ENCODE results near the gene KRT75. TPM values are rescaled to one million over a fixed set of nuclear protein-coding genes. Genes with fewer than 3 reads are reported as not detected.
A peak's percentile ranks its signal among the peaks of the same experiment; 100 is the strongest.

Gene KRT75
- total and polyA plus RNA-seq, 2 experiments from 2014 or later: not detected

DNA sequence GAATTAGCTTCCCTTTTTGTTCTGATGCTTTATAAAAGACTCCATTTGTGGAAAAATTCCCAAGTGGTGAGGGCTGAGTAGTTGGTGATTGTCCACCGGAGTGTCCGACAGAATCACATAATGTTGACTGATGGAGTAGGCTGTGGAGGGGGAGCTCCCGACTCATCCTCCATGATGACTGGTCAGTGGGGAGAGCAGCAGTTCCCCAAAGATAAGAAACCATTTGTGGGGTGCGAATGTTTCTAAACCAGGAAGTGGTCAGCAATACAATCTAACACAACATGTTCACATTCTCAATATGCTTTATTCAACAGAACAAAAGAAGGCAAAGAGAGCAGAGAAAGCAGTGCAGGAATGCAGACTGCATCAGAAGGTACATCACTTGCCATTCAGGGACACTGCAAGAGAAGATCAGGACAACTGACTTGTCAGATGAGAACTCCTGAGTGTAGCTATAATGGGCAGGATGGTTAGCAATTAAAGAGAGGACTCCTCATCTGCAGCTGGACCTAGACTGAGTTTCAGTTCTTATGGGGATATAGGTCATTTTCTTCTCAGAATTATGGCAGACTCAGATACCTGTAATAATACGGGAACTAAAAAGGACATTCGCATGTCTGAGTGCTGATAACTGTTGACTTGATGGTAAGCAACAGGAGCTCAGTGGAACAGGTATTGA is 12.3 kb upstream of the KRT75 start:
- no peaks in the 10 kb centered on the region for H4K20me1 ChIP-seq (ENCODE audit: insufficient read depth)
- peaks cover 19% of the 10 kb centered on the region for H3K4me1 ChIP-seq (ENCODE audit: insufficient read depth)
- no peak overlapping the region for H3K4me2 ChIP-seq (ENCODE audit: unreplicated experiment)
- no peaks in the 10 kb centered on the region for H3K36me3 ChIP-seq (ENCODE audit: low read depth)
- no peaks in the 10 kb centered on the region for H3K79me2 ChIP-seq (ENCODE audit: insufficient read depth)
- in situ Hi-C loops (cut with MboI): no loop called here
- H3K9ac ChIP-seq: no peak overlapping the region
- no peaks in the 10 kb centered on the region for H3K9me3 ChIP-seq (ENCODE audit: low read depth)
- H2AFZ ChIP-seq: no peak overlapping the region
- peaks cover 20% of the 10 kb centered on the region for H3F3A ChIP-seq (ENCODE audit: insufficient read depth)
- TF ChIP-seq EZH2 (IDR thresholded peaks at IDR 0.05; ENCODE audit: insufficient read depth, poor library complexity, severe bottlenecking) (no peak), EZH2phosphoT487 (IDR thresholded peaks at IDR 0.05; ENCODE audit: insufficient read depth, low read depth) (no peak)
- no peak overlapping the region for H3K4me3 ChIP-seq
- 0 out of 2 replicates have a peak, but pooled peaks cover 13% of the 10 kb centered on the region for H3K27me3 ChIP-seq (replicated peaks; ENCODE audit: insufficient read depth)
- H3K9me2 ChIP-seq (ENCODE audit: insufficient read depth): no peaks in the 10 kb centered on the region
- no peak overlapping the region for H3K27ac ChIP-seq
- 65 to 79% methylated on average over 6 of the region's 6 CpGs for WGBS, 2 experiments (ENCODE audit: low coverage in 1 of 2, low lambda C conversion rate in 2 of 2, missing lambda C conversion rate in 2 of 2)
- peak; percentile 20 for DNase-seq

DNA sequence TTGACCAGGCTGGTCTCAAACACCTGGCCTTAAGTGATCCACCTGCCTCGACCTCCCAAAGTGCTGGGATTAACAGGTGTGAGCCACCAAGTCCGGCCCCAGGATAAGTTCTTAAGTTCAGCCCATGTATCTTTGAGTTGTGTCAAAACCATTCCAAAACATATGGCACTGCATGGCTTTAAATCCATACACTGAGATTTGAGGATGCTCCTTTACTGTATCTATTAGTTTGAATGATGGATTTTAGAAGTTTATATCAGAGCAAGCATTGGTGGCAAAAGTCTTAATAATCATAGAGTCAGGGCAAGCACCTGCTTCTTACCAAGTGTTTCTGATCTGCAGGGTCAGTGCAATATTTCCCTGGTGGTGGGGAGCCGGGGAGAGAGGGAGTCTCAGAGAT is 11.7 kb upstream of the KRT75 start:
- H3K4me3 ChIP-seq: no peak overlapping the region
- no peak for TF ChIP-seq EZH2phosphoT487 (IDR thresholded peaks at IDR 0.05; ENCODE audit: insufficient read depth, low read depth)
- no peak for TF ChIP-seq EZH2 (IDR thresholded peaks at IDR 0.05; ENCODE audit: insufficient read depth, poor library complexity, severe bottlenecking)
- H4K20me1 ChIP-seq (ENCODE audit: insufficient read depth): no peaks in the 10 kb centered on the region
- H3K9me2 ChIP-seq (ENCODE audit: insufficient read depth): no peaks in the 10 kb centered on the region
- 72 to 76% methylated on average over 3 of the region's 3 CpGs for WGBS, 2 experiments (ENCODE audit: low coverage in 1 of 2, low lambda C conversion rate in 2 of 2, missing lambda C conversion rate in 2 of 2)
- no peak overlapping the region for H2AFZ ChIP-seq
- in situ Hi-C loops (cut with MboI): no loop called here
- no peak for DNase-seq
- no peaks in the 10 kb centered on the region for H3K9me3 ChIP-seq (ENCODE audit: low read depth)
- no peak overlapping the region for H3K9ac ChIP-seq
- peaks cover 26% of the 10 kb centered on the region for H3F3A ChIP-seq (ENCODE audit: insufficient read depth)
- H3K4me2 ChIP-seq (ENCODE audit: unreplicated experiment): no peak overlapping the region
- no peaks in the 10 kb centered on the region for H3K79me2 ChIP-seq (ENCODE audit: insufficient read depth)
- no peak overlapping the region for H3K27ac ChIP-seq
- H3K36me3 ChIP-seq (ENCODE audit: low read depth): no peaks in the 10 kb centered on the region
- 0 out of 2 replicates have a peak, but pooled peaks cover 13% of the 10 kb centered on the region for H3K27me3 ChIP-seq (replicated peaks; ENCODE audit: insufficient read depth)
- peaks cover 26% of the 10 kb centered on the region for H3K4me1 ChIP-seq (ENCODE audit: insufficient read depth)

DNA sequence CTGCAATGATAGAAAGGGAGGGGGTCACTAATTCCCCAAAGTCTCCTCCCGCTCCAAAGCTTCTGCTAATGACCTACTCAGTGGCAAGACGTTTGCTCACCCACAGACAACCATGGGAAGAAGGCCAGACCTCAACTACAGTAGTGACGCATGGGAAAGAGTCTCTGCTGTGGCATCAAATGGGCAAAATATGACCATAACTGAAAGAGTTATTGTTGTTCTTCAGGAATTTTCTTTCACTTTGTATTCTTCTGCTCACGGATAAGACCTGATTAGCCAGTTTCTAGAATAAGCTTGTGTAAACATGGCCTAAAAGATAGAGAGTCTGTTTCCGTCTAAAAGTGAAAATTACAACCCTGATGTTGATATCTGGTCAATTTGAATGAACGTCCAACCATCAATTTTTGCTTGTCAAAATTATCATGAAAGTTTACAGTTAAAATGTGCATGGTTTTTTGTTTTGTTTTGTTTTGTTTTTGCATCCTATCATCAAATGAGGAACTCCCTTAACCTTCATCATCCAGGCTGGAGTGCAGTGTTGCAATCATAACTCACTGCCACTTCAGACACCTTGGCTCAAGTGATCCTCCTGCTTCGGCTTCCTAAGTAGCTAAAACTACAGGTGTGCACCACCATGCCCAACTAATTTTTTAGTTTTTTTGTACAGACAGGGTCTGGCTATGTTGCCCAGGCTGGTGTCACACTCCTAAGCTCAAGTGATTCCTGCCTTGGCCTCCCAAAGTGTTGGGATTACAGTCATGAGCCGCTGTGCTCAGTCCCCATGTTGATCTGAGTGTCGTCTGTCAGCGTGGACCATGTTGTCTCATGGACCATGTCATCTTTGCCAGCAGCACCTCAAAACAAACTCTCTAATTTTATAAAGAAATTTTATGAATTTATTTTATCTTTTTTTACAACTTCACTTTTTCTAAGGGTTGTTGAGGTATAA is 10.8 kb upstream of the KRT75 start:
- peak; percentile 30 for DNase-seq

GRCh38 chr12:52443966-52444365 is 9.8 kb upstream of the KRT75 start:
- Histone ChIP-seq H3F3A (ENCODE audit: insufficient read depth) (peaks cover 36% of the 10 kb centered on the region), H3K4me1 (ENCODE audit: insufficient read depth) (peaks cover 35% of the 10 kb centered on the region), H4K20me1 (ENCODE audit: insufficient read depth) (no peaks in the 10 kb centered on the region), H2AFZ (no peak overlapping the region), H3K27ac (no peak overlapping the region), H3K4me2 (ENCODE audit: unreplicated experiment) (no peak overlapping the region), H3K79me2 (ENCODE audit: insufficient read depth) (no peaks in the 10 kb centered on the region), H3K9me2 (ENCODE audit: insufficient read depth) (no peaks in the 10 kb centered on the region), H3K9ac (no peak overlapping the region), H3K27me3 (replicated peaks; ENCODE audit: insufficient read depth) (0 out of 2 replicates have a peak, but pooled peaks cover 5% of the 10 kb centered on the region), H3K4me3 (no peak overlapping the region), H3K9me3 (ENCODE audit: low read depth) (no peaks in the 10 kb centered on the region), H3K36me3 (ENCODE audit: low read depth) (no peaks in the 10 kb centered on the region)
- in situ Hi-C loops (cut with MboI): no loop called here
- TF ChIP-seq EZH2phosphoT487 (IDR thresholded peaks at IDR 0.05; ENCODE audit: insufficient read depth, low read depth) (no peak), EZH2 (IDR thresholded peaks at IDR 0.05; ENCODE audit: insufficient read depth, poor library complexity, severe bottlenecking) (no peak)
- 98% methylated on average over 3 of the region's 3 CpGs for WGBS, 2 experiments (ENCODE audit: low coverage in 1 of 2, low lambda C conversion rate in 2 of 2, missing lambda C conversion rate in 2 of 2)
- DNase-seq: no peak

More for the DNA sequence above, 10.8 kb upstream of the KRT75 start:
- 67% methylated on average over 10 of the region's 10 CpGs for WGBS, 2 experiments (ENCODE audit: low coverage in 1 of 2, low lambda C conversion rate in 2 of 2, missing lambda C conversion rate in 2 of 2)
- H3F3A ChIP-seq (ENCODE audit: insufficient read depth): peaks cover 34% of the 10 kb centered on the region
- H3K4me2 ChIP-seq (ENCODE audit: unreplicated experiment): no peak overlapping the region
- in situ Hi-C loops (cut with MboI): no loop called here
- no peaks in the 10 kb centered on the region for H3K9me2 ChIP-seq (ENCODE audit: insufficient read depth)
- peaks cover 35% of the 10 kb centered on the region for H3K4me1 ChIP-seq (ENCODE audit: insufficient read depth)
- no peaks in the 10 kb centered on the region for H3K79me2 ChIP-seq (ENCODE audit: insufficient read depth)
- no peaks in the 10 kb centered on the region for H3K36me3 ChIP-seq (ENCODE audit: low read depth)
- no peaks in the 10 kb centered on the region for H4K20me1 ChIP-seq (ENCODE audit: insufficient read depth)
- no peak overlapping the region for H3K4me3 ChIP-seq
- TF ChIP-seq EZH2 (IDR thresholded peaks at IDR 0.05; ENCODE audit: insufficient read depth, poor library complexity, severe bottlenecking) (no peak), EZH2phosphoT487 (IDR thresholded peaks at IDR 0.05; ENCODE audit: insufficient read depth, low read depth) (no peak)
- no peak overlapping the region for H3K9ac ChIP-seq
- H3K27me3 ChIP-seq (replicated peaks; ENCODE audit: insufficient read depth): 0 out of 2 replicates have a peak, but pooled peaks cover 9% of the 10 kb centered on the region
- H3K9me3 ChIP-seq (ENCODE audit: low read depth): no peaks in the 10 kb centered on the region
- no peak overlapping the region for H2AFZ ChIP-seq
- no peak overlapping the region for H3K27ac ChIP-seq

Measured in GM23248 (cell line).